K562 (cell line): ENCODE measurements around the gene ITPR2. TPM values are rescaled to one million over a fixed set of nuclear protein-coding genes. Genes with fewer than 3 reads are reported as not detected.
A peak's percentile ranks its signal among the peaks of the same experiment; 100 is the strongest.

Experiments
- ATF7 ChIP-seq: fragments of 450-650 bp; IDR thresholded peaks from 2 replicates; pipeline ENCODE4 v1.7.1; 2014; ENCODE audit warnings: mild to moderate bottlenecking, moderate library complexity
- BMI1 ChIP-seq: fragments of 150-350 bp; IDR thresholded peaks from 2 replicates; pipeline ENCODE4 v1.6.1; 2014; ENCODE audit warnings: low read length
- CBFA2T2 ChIP-seq: fragments of 450-650 bp; conservative IDR thresholded peaks from 2 replicates; pipeline ENCODE4 v1.6.1; 2017; ENCODE audit warnings: mild to moderate bottlenecking
- FOXP1 ChIP-seq: sonication (generic); formaldehyde crosslinking; IDR thresholded peaks from 2 replicates; pipeline ENCODE4 v1.8.0; 2022; ENCODE audit warnings: mild to moderate bottlenecking, missing genetic modification reagents
- GTF2E2 ChIP-seq: fragments of 200-800 bp; sonication (Bioruptor generic); IDR thresholded peaks from 2 replicates; pipeline ENCODE4 v1.6.1; 2016; ENCODE audit warnings: missing genetic modification characterization, missing compliant biosample characterization
- HDAC6 ChIP-seq: IDR thresholded peaks from 2 replicates; pipeline ENCODE4 v1.6.1; 2012; ENCODE audit warnings: low read depth, mild to moderate bottlenecking, control low read depth, inconsistent platforms, low read length, moderate library complexity
- HNRNPUL1 ChIP-seq: fragments of 200-400 bp; formaldehyde crosslinking; IDR thresholded peaks from 2 replicates; pipeline ENCODE4 v1.6.1; 2017; ENCODE audit warnings: low read length
- MITF ChIP-seq: IDR thresholded peaks from 2 replicates; pipeline ENCODE4 v1.6.1; 2014; ENCODE audit warnings: antibody characterized with exemption
- PCBP2 ChIP-seq: fragments of 200-400 bp; formaldehyde crosslinking; IDR thresholded peaks from 2 replicates; pipeline ENCODE4 v1.6.1; 2018; ENCODE audit warnings: low read length, low read depth, mild to moderate bottlenecking, moderate library complexity; ENCODE audit not compliant: poor library complexity, severe bottlenecking
- POLR3A ChIP-seq: IDR thresholded peaks from 2 replicates; pipeline ENCODE4 v1.6.1; 2011; ENCODE audit warnings: borderline replicate concordance, mild to moderate bottlenecking, moderate library complexity; ENCODE audit not compliant: insufficient read length, insufficient read depth; ENCODE audit errors: extremely low read depth
- PPARD ChIP-seq: fragments of 250-450 bp; sonication (Bioruptor Pico); IDR thresholded peaks from 2 replicates; pipeline ENCODE4 v1.8.0; 2022; ENCODE audit warnings: inconsistent platforms, mild to moderate bottlenecking, moderate library complexity
- SIN3B ChIP-seq: fragments of 450-650 bp; IDR thresholded peaks from 2 replicates; pipeline ENCODE4 v1.6.1; 2017; ENCODE audit warnings: low read depth, mild to moderate bottlenecking, moderate library complexity
- SMAD1 ChIP-seq: fragments of 150-350 bp; IDR thresholded peaks from 2 replicates; pipeline ENCODE4 v1.6.1; 2014; ENCODE audit warnings: low read length, low read depth; ENCODE audit not compliant: partially characterized antibody
- TAF7 ChIP-seq: fragments of 450-650 bp; IDR thresholded peaks from 2 replicates; pipeline ENCODE4 v1.6.1; 2016; ENCODE audit warnings: missing genetic modification characterization, missing compliant biosample characterization
- TBL1XR1 ChIP-seq, 2 experiments: IDR thresholded peaks; 2 replicates each; pipeline ENCODE4 v1.6.1; 2012; ENCODE audit warnings: improper control_type of control experiment in 2 of 2, low read length in 2 of 2, mild to moderate bottlenecking in 1 of 2
- TFAP4 ChIP-seq: sonication (generic); formaldehyde crosslinking; IDR thresholded peaks from 2 replicates; pipeline ENCODE4 v1.8.0; 2022; ENCODE audit warnings: missing genetic modification reagents, mild to moderate bottlenecking, moderate library complexity, borderline replicate concordance
- ZBTB9 ChIP-seq: fragments of 450-650 bp; formaldehyde crosslinking; IDR thresholded peaks from 2 replicates; pipeline ENCODE4 v1.4.0; 2020; ENCODE audit warnings: mild to moderate bottlenecking, moderate library complexity
- ZNF133 ChIP-seq: fragments of 250-450 bp; sonication (Bioruptor Pico); IDR thresholded peaks from 2 replicates; pipeline ENCODE4 v1.4.0; 2020; ENCODE audit warnings: mild to moderate bottlenecking
- ZNF146 ChIP-seq: IDR thresholded peaks from one replicate; pipeline ENCODE4 v1.6.1; 2018; ENCODE audit warnings: missing compliant biosample characterization; ENCODE audit not compliant: unreplicated experiment
- ZNF263 ChIP-seq: sonication (generic); formaldehyde crosslinking; IDR thresholded peaks from 2 replicates; pipeline ENCODE4 v1.8.0; 2022; ENCODE audit warnings: mild to moderate bottlenecking, missing genetic modification reagents, borderline replicate concordance
- ZNF316 ChIP-seq: fragments of 450-650 bp; IDR thresholded peaks from 2 replicates; pipeline ENCODE4 v1.6.1; 2016
- ZNF778 ChIP-seq: fragments of 450-650 bp; formaldehyde crosslinking; IDR thresholded peaks from 2 replicates; pipeline ENCODE4 v1.4.0; 2020; ENCODE audit warnings: mild to moderate bottlenecking, moderate library complexity
- polyA plus RNA-seq, 8 experiments: library from polyadenylated mRNA; depleted of rRNA in 4 of 8; stranded (reverse) in 5 of 8; unstranded in 3 of 8; fragments of >200 nt; fragmentation: Nextera tagmentation in 2 of 8; fragmentation: Illumina TruSeq in 1 of 8; extraction: Ambion mirVana in 2 of 8; extraction: Trizol in 1 of 8; gene quantifications; 2 replicates each; pipeline versions ENCODE4 v1.2.1 to v1.2.3, GENCODE V29; 2011 to 2014; ENCODE audit warnings: inconsistent platforms in 1 of 8, missing spikeins in 1 of 8
- total RNA-seq, 7 experiments: library from RNA; depleted of rRNA in 6 of 7; stranded (reverse); fragments of >200 nt in 6 of 7; fragmentation: Illumina TruSeq in 2 of 7; extraction: Trizol in 2 of 7; gene quantifications; 2 replicates each; pipeline versions ENCODE4 v1.2.1 to v1.2.3, GENCODE V29; 2011 to 2021; ENCODE audit warnings: low replicate concordance in 1 of 7
- TF ChIP-seq, protein P1 (sequence below): fragments of 250-450 bp; sonication (Bioruptor Pico); IDR thresholded peaks from 2 replicates; pipeline ENCODE4 v1.4.0; 2020; ENCODE audit warnings: mild to moderate bottlenecking
- TF ChIP-seq, protein P2 (sequence below): sonication (generic); formaldehyde crosslinking; IDR thresholded peaks from 2 replicates; pipeline ENCODE4 v1.9.0; 2022; ENCODE audit warnings: mild to moderate bottlenecking, missing genetic modification reagents

Gene ITPR2
- total and polyA plus RNA-seq, 9 of the 15 experiments (the other 6 are each of a cell fraction or from before 2014, with no cell fraction given), result 0.21 to 3.3 (median 0.95) TPM

DNA sequence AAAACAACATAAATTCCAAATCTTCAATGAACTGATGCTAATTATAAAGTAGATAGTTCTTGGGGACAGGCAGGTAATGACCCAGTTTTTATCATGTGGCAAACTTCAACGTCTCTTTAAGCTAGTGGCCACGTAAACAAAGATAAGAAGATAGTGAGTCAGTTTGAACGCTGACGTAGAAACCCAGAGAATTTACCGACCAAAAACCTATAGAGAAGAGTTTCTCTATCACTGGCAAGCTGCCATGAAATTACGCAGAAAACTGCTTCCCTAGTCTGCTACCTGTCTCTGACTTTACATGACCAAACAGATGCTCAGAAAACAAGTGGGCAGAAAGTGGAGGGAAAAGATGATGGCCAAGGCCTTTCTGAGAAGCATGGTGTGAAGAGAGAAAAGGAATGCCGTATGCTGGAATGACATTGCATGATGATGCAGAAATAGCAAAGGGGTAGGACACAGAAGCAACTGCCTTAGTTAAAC lies 136.3 kb downstream of the ITPR2 start (continued):
- no peak for TF ChIP-seq ZNF263 (CRISPR knock-in tag)
- no peak for TF ChIP-seq ZNF778 (CRISPR knock-in tag)
- TF ChIP-seq SIN3B, result no peak
- no peak for TF ChIP-seq HNRNPUL1
- TF ChIP-seq ZNF133 (CRISPR knock-in tag), result no peak
- TF ChIP-seq, protein P1, sequence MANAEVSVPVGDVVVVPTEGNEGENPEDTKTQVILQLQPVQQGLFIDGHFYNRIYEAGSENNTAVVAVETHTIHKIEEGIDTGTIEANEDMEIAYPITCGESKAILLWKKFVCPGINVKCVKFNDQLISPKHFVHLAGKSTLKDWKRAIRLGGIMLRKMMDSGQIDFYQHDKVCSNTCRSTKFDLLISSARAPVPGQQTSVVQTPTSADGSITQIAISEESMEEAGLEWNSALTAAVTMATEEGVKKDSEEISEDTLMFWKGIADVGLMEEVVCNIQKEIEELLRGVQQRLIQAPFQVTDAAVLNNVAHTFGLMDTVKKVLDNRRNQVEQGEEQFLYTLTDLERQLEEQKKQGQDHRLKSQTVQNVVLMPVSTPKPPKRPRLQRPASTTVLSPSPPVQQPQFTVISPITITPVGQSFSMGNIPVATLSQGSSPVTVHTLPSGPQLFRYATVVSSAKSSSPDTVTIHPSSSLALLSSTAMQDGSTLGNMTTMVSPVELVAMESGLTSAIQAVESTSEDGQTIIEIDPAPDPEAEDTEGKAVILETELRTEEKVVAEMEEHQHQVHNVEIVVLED (CRISPR knock-in tag), result no peak
- no peak for TF ChIP-seq ZNF146 (CRISPR knock-in tag)
- no peak for TF ChIP-seq GTF2E2 (tag)
- TF ChIP-seq BMI1, result no peak
- TF ChIP-seq SMAD1, result no peak
- TF ChIP-seq PCBP2, result no peak
- TF ChIP-seq CBFA2T2, result no peak
- TF ChIP-seq TAF7 (tag), result no peak
- TF ChIP-seq TBL1XR1 (IDR thresholded peaks at IDR 0.05; ENCODE audit: low read length in 2 of 2), result peak in 1 of 2 experiments; percentile 68; a peak in 1 of 4 replicates
- no peak for TF ChIP-seq POLR3A
- TF ChIP-seq HDAC6, result no peak
- peak; percentile 94 for TF ChIP-seq ZNF316
- 0 out of 2 replicates have a peak, but pooled peaks have one; percentile 55 for TF ChIP-seq ZBTB9
- no peak for TF ChIP-seq FOXP1 (CRISPR knock-in tag)
- TF ChIP-seq, protein P2, sequence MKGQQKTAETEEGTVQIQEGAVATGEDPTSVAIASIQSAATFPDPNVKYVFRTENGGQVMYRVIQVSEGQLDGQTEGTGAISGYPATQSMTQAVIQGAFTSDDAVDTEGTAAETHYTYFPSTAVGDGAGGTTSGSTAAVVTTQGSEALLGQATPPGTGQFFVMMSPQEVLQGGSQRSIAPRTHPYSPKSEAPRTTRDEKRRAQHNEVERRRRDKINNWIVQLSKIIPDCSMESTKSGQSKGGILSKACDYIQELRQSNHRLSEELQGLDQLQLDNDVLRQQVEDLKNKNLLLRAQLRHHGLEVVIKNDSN (CRISPR knock-in tag), result no peak
- no peak for TF ChIP-seq MITF
- peak; percentile 70; the same call in 1 of the 2 replicates for TF ChIP-seq ATF7
- no peak for TF ChIP-seq TFAP4
- TF ChIP-seq PPARD (CRISPR knock-in tag), result no peak
